GM19438 (cell line): ENCODE measurements around the gene NBPF3.
"Not testable (repeated sequence)": the region's sequence is repeated elsewhere in the genome, so short reads cannot be mapped to it uniquely, and the experiment has no call there.

ENCODE experiments used
- ATAC-seq: cut with Tn5 transposase; IDR thresholded peaks from one replicate; pipeline ENCODE4 v1.9.1; 2021; ENCODE audit warnings: low read depth; ENCODE audit not compliant: unreplicated experiment

NBPF3 gene

DNA sequence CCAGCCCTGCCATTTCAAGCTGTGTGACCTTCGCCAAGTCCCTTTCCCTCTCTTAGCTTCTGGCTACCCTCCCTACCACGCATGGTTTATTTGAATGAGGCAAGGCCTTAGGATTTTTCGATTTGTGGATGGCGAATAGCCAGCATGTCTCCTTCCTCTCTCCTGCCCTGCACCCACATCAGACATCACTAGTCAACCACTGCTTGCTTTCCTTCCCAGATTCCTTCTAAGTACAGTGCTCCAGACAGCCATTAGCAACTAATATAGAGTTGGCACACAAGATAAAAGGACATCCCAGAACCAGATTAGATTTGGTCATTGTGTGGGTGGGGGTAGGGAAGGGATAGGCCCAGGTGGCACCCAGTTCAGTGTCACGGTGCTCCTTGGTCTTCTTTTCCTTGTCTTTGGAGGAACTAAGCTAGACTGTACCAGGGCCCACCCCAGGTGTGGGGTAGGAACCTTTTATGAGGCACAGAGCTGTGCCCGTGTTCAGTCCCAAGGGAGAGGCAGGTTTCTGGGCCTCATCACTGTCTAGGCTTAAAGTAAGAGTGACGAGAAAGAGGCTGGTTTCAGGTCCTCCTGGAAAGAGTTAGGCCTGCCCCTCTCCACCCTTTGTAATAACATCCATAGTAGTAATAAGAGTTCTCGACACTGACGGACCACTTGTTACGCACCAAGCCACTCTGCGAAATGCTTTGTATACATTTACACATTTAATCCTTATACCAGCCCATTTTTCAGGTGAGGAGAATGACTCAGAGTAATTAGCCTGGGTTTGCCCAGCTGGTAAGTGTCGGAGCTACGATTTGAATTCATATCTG is 77.9 kb downstream of the NBPF3 start:
- ATAC-seq = no peak

DNA sequence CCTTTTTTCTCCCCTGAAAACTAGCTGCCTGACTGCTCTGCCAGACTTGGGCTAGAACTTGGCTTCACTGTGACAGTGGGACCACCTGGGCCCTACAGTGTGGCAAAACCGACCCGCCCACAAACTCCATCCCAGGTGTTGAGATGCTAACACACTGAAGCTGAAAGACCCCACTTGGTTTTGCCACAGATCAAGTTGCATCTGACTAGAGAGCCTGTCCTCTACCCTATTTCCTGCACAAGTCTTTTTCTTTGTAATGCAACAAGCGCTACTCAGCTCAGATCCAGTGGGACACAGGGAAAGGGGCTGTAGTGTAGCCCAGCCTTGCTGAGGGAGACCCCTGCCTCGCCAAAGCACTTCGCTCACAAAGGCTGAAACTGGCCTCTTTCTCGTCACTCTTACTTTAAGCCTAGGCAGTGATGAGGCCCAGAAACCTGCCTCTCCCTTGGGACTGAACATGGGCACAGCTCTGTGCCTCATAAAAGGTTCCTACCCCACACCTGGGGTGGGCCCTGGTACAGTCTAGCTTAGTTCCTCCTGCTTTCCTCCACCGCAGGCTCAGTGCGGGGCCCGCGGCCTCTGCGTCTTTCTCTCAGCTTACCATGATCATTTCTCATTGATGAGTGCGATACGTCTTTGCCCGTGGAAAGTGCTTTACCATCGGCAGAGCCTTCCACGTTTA is 79.0 kb downstream of the NBPF3 start:
- no peak for ATAC-seq

- not testable (repeated sequence) for ATAC-seq
Observed at GRCh38 chr1:21519486-21520070, 79.6 kb downstream of the NBPF3 start.

- no peak for ATAC-seq
Observed at GRCh38 chr1:21520899-21521716, 81.2 kb downstream of the NBPF3 start.

DNA sequence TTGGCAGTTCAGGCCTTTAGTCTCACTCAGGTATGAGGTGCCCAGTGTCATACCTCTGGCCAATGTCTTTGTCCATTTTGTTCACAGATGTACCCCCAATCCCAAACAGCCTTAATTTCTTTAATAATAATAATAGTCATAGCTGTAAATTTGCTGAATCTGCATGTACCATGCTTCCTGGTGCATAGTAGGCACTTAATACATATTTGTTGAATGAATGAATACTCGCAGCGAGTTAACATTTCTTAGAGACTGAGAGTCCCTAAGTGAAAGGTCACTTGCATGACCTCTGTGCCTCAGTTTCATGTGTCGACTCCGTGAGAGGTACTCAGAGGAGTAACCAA is 81.8 kb downstream of the NBPF3 start:
- ATAC-seq = no peak

DNA sequence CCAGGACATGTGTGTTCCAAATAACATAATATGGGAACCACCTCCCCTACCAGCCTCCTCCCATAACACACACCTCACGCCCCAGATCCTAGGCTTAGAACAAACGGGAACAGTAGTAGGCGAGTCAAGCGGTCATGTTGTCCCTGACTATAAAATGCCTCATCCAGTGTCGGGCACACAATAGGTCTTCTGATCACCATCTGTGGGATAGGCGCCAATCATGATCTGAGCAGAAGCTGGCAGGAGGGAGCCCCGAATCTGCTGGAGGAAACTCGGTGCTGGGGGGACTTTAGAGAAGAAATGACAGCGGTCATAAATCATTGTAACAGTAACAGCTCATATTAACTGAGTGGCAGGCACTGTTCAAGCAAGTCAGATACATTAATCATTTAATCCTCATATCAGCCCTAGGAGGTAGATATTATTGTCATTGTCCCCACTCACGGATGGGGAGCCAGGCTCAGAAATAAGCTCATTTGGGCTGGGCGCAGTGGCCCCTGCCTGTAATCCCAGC is 82.6 kb downstream of the NBPF3 start:
- ATAC-seq = no peak

DNA sequence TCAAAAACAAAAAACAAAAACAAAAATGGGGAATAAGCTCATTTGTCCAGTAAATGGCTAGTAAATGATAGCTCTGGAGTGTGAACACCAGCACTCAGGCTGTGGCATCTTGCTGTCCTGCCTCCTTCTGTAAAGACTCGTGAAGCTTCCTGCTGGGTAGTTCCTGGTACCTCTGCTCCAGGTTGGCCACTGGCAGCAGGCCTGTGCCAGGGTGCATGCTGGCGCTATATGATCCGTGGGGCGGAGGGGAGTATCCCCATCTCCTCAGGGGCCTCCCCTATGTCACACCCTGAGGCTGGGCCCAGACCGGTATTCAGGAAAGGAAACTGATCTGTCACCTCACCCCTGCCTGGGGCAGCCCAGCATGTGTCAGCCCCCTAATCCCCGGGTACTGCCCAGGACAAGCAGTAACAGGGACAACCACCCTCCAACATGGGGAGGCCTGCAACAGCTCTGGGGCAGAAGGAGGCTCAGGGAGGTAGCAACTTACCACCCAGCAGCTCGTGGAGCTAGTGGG is 83.4 kb downstream of the NBPF3 start:
- no peak for ATAC-seq

DNA sequence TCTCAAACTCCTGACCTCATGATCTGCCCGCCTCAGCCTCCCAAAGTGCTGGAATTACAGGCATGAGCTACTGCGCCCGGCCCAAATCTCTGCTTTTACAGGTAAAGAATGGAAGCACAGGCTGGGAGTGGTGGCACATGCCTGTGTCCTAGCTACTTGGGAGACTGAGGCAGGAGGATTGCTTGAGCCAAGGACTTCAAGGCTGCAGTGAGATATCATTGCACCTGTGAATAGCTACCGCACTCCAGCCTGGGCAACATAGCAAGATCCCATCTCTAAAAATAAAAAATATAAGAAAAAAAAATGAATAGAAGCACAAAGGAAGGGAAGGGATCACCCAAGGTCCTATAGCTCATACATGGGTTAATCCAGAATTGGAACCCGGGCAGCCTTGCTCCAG is 84.3 kb downstream of the NBPF3 start:
- no peak for ATAC-seq

- no peak for ATAC-seq
Observed at GRCh38 chr1:21524686-21525339, 84.9 kb downstream of the NBPF3 start.

DNA sequence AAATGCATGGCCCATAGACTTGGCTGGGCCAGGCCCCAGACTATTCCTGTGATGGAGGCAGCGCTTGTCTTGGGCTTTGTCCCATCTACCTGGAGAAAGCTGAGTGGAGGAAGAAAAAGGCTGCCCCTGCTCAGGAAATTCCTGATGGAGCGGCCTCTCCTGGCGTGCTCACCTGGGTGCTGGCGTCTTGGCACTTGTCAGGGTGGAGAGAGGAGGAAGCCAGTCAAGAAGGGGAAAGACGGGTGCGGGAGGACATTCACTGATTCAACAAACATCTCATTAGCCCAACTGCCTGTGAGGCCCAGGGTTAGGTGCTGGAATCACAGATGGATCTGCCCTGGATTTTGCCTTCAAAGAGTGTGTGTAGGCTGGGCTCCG is 85.4 kb downstream of the NBPF3 start:
- no peak for ATAC-seq

DNA sequence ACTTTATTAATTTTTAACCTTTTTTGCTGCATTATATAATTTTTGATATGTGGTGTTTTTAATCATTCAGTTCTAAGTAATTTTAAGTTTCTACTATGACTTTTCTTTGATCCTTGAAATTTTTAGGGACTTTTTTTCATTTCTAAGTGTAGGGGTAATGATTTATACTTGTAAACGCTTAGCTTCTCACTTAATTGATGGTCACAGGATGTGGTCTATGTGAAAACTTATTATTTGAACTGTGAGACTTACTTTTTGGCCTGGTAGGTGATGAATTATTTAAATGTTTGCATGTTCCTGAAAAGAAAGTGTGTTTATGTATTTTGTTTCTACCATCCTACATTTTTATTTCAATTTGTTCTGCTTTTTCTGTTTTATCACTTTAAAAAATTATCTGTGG is 86.5 kb downstream of the NBPF3 start:
- ATAC-seq = no peak

GRCh38 chr1:21530368-21531016 is 90.6 kb downstream of the NBPF3 start:
- no peak for ATAC-seq

GRCh38 chr1:21531241-21531640 is 91.3 kb downstream of the NBPF3 start:
- ATAC-seq = no peak

- no peak for ATAC-seq
Observed at GRCh38 chr1:21532496-21532895, 92.6 kb downstream of the NBPF3 start.

DNA sequence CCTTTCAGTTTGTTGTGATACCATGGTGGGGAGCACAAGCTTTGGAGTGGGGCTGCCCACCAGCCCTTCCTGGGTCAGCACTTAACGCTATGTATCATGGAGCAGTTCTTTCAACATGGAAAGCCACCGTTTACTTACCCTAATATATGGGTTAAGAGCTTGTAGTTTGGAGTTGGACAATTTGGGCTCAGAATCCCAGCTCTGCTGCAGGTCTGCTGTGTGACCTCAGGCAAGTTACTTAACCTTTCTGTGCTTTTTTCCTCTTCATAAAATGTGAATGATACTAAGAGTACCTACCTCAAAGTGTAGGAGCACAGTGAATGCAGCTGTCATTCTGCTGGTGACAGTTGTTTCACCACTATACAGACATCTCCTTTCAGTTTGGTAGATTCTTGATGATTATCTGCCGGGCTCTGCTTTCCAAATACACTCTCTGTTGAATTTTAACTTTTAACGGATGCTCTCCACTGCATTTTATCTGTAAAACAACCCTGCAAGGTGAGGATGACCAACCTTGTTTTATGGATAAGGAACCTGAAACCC is 93.1 kb downstream of the NBPF3 start:
- ATAC-seq = no peak

DNA sequence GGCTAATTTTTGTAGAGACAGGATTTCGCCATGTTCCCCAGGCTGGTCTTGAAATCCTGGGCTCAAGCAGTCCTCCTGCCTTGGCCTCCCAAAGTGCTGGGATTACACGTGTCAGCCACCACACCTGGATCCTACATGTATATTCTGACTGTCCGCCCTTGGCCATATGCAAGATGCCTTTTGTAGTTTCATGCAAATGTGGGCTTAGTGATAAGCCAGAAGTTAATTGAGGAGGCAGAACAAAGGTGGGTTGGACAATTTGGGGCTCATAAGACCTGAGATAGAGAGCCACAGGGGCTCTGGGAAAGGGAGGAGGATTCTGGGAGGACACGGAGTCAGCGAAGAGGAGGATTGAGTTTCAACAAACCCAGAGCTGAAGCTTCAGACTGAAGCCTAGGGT is 94.2 kb downstream of the NBPF3 start:
- no peak for ATAC-seq
